Smooth muscle cell (in vitro differentiated cells): ENCODE data around the gene LAMB1. TPM values are rescaled to one million over a fixed set of nuclear protein-coding genes. Genes with fewer than 3 reads are reported as not detected.
A peak's percentile ranks its signal among the peaks of the same experiment; 100 is the strongest.

Source experiments
- DNase-seq: peaks from one replicate; lab custom pipeline; 2025; ENCODE audit not compliant: unreplicated experiment; lab: John Stamatoyannopoulos, UW
- H2AFZ ChIP-seq: fragments of 200-600 bp; sonication (generic); 2 replicates; pipeline ENCODE4 v1.6.0; 2016; ENCODE audit warnings: antibody characterized with exemption, low read depth, mild to moderate bottlenecking
- H3F3A ChIP-seq: fragments of 200-600 bp; sonication (generic); 2 replicates; pipeline ENCODE4 v1.6.0; 2017; ENCODE audit warnings: antibody characterized with exemption, low read depth
- H3K27ac ChIP-seq: fragments of 200-600 bp; sonication (generic); 2 replicates; pipeline ENCODE4 v1.5.1; 2016; ENCODE audit warnings: low read depth, mild to moderate bottlenecking
- H3K27me3 ChIP-seq: fragments of 200-600 bp; sonication (generic); 2 replicates; pipeline ENCODE4 v1.6.1; 2016; ENCODE audit warnings: low read depth, mild to moderate bottlenecking
- H3K36me3 ChIP-seq: fragments of 200-600 bp; sonication (generic); 2 replicates; pipeline ENCODE4 v1.5.1; 2016; ENCODE audit warnings: low read depth
- H3K4me1 ChIP-seq: fragments of 200-600 bp; sonication (generic); 2 replicates; pipeline ENCODE4 v1.5.1; 2016; ENCODE audit warnings: low read depth
- H3K4me2 ChIP-seq: fragments of 200-600 bp; sonication (generic); 2 replicates; pipeline ENCODE4 v1.6.0; 2016; ENCODE audit warnings: mild to moderate bottlenecking
- H3K4me3 ChIP-seq: fragments of 200-600 bp; sonication (generic); 2 replicates; pipeline ENCODE4 v1.5.1; 2016; ENCODE audit warnings: mild to moderate bottlenecking
- H3K79me2 ChIP-seq: fragments of 200-600 bp; sonication (generic); 2 replicates; pipeline ENCODE4 v1.6.0; 2016; ENCODE audit warnings: low read depth, mild to moderate bottlenecking
- H3K9ac ChIP-seq: fragments of 200-600 bp; sonication (generic); 2 replicates; pipeline ENCODE4 v1.6.0; 2016; ENCODE audit warnings: low read depth
- H3K9me3 ChIP-seq: fragments of 200-600 bp; sonication (generic); replicated peaks from 2 replicates; pipeline ENCODE4 v1.5.1; 2016; ENCODE audit warnings: low read depth
- H4K20me1 ChIP-seq: fragments of 200-600 bp; sonication (generic); 2 replicates; pipeline ENCODE4 v1.6.0; 2016; ENCODE audit warnings: low read depth
- CTCF ChIP-seq: fragments of 200-600 bp; sonication (generic); IDR thresholded peaks from 2 replicates; pipeline ENCODE4 v1.5.1; 2017; ENCODE audit warnings: borderline replicate concordance, mild to moderate bottlenecking, antibody characterized with exemption; ENCODE audit not compliant: insufficient read depth, poor library complexity, severe bottlenecking
- whole genome bisulfite sequencing: methylation state at CpG from one replicate; pipeline ENCODE4 v1.1.7; 2016; ENCODE audit warnings: low lambda C conversion rate; 5-methylcytosine and 5-hydroxymethylcytosine counted together
- polyA plus RNA-seq: library from polyadenylated mRNA; unstranded; fragments of >200 nt; fragmentation: Nextera tagmentation; extraction: Ambion mirVana; gene quantifications from 2 replicates; pipeline ENCODE4 v1.2.1, GENCODE V29; 2016
- total RNA-seq: library from RNA; depleted of rRNA; stranded (reverse); fragments of >200 nt; gene quantifications from 2 replicates; pipeline ENCODE4 v1.2.3, GENCODE V29; 2014

LAMB1 gene
- total and polyA plus RNA-seq, 2 experiments from 2014 or later = 191 to 244 TPM

DNA sequence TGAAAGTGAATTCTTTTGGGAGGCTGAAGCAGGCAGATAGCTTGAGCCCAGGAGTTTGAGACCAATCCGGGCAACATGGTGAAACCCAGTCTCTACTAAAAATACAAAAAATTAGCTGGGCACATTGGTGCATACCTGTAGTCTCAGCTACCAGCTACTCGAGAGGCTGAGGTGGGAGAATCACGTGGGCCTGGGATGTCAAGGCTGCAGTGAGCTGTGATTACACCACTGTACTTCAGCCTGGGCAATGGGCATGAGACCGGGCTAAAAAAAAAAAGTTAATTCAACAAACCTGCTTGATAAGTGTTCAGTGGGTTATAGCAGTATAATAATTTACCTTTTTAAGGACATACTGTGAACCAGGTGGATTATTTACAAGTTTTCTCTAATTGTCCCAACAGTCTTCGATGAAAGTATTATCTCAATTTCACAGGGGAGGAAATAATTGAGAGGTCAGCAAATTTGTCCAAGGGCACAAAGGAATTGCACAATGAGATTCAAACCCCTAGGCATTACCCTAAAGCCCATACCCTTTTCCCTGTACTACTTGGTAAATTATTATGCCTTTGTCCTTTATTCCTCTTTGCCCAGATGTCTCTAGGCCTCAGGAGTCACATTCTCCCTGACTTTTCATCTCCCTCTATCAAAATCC is 125.1 kb downstream of the LAMB1 start:
- Histone ChIP-seq H3K36me3 (no peaks in the 10 kb centered on the region), H3K27ac (no peak overlapping the region), H3K9me3 (no peaks in the 10 kb centered on the region), H3K9ac (no peak overlapping the region), H3K27me3 (peaks cover 6% of the 10 kb centered on the region), H3K79me2 (no peaks in the 10 kb centered on the region), H3K4me3 (no peak overlapping the region), H3F3A (no peaks in the 10 kb centered on the region), H3K4me1 (no peaks in the 10 kb centered on the region), H3K4me2 (no peak overlapping the region), H4K20me1 (no peaks in the 10 kb centered on the region), H2AFZ (no peak overlapping the region)
- TF ChIP-seq CTCF = no peak
- no peak for DNase-seq
- 76% methylated on average over 5 of the region's 5 CpGs for WGBS

DNA sequence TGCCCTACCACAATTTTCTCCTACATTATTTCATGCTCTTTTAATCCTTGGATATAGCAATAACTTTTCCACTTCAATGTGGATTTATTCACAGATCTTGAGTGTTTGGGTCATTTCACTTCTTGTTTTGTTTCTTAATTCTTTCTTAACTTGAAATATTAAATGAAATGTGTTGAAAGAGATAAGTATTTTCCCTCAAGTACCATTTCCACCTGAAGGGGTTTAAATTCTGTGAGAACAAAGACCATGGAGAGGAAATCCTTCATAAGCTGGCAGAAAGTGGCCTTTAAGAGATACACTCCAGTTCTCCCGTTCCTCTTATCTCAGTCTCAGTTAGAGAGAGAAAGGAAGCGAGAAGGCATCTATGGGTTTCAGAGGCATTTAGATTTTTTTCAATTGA is 126.0 kb downstream of the LAMB1 start:
- H3F3A ChIP-seq = no peaks in the 10 kb centered on the region
- H3K4me2 ChIP-seq = no peak overlapping the region
- TF ChIP-seq CTCF = no peak
- H3K9ac ChIP-seq = no peak overlapping the region
- H3K4me3 ChIP-seq = no peak overlapping the region
- no peak for DNase-seq
- no peaks in the 10 kb centered on the region for H3K79me2 ChIP-seq
- H4K20me1 ChIP-seq = no peaks in the 10 kb centered on the region
- H3K4me1 ChIP-seq = no peaks in the 10 kb centered on the region
- peaks cover 4% of the 10 kb centered on the region for H3K27me3 ChIP-seq
- no peak overlapping the region for H3K27ac ChIP-seq
- H3K36me3 ChIP-seq = no peaks in the 10 kb centered on the region
- H3K9me3 ChIP-seq = no peaks in the 10 kb centered on the region
- H2AFZ ChIP-seq = no peak overlapping the region
- 46% methylated on average over 2 of the region's 2 CpGs for WGBS

DNA sequence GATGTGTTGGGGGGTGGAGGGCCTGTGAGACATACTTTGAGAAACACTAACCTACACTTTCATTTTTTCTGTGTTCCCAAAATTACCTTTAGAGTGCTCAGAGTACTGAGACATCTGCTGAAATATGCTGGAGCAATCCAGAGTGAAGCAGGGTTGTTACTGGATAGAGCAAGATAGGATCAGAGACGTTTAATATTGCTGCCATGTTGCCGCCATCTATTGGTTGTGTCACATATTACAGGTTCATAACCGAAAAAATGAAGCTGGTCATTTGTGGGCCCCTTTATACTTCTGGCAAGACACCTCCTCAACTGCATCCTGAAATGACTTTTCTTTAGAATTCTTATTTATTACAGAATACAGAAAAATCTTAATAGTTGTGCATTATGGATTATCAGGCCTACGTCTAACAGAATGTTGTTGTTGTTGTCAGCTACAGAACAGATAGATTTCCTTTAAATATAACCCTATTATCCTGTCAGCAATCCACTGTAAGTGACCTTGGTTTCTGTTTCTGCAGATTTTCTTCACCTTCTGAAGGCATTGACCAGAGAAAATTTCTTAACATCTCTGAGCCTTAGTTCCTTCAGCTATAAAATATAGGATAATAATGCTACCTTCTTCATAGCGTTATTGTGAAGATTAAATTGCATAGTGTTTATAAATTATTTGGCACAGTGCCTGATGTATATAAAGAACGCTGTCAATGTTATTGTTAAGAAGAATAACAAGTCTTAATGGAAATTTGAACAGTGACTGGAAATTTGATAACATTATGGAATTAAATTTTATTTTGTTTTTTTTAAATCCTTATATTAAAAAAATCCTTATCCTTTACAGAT is 128.1 kb downstream of the LAMB1 start:
- H4K20me1 ChIP-seq = no peaks in the 10 kb centered on the region
- 26% methylated on average over 6 of the region's 6 CpGs for WGBS
- peak; percentile 65 for TF ChIP-seq CTCF
- H3K4me1 ChIP-seq = no peaks in the 10 kb centered on the region
- no peaks in the 10 kb centered on the region for H3F3A ChIP-seq
- no peak for DNase-seq
- H2AFZ ChIP-seq = peak overlapping the region; percentile 43
- peaks cover 13% of the 10 kb centered on the region for H3K27me3 ChIP-seq
- H3K9ac ChIP-seq = no peak overlapping the region
- H3K27ac ChIP-seq = no peak overlapping the region
- no peaks in the 10 kb centered on the region for H3K9me3 ChIP-seq
- H3K36me3 ChIP-seq = no peaks in the 10 kb centered on the region
- no peak overlapping the region for H3K4me3 ChIP-seq
- H3K4me2 ChIP-seq = no peak overlapping the region
- no peaks in the 10 kb centered on the region for H3K79me2 ChIP-seq
